Epithelial cell of proximal tubule (primary cell): Measurements from ENCODE around the gene CCSER1. TPM values are rescaled to one million over a fixed set of nuclear protein-coding genes. Genes with fewer than 3 reads are reported as not detected.
A peak's percentile ranks its signal among the peaks of the same experiment; 100 is the strongest.
"Not testable (repeated sequence)": the region's sequence is repeated elsewhere in the genome, so short reads cannot be mapped to it uniquely, and the experiment has no call there.

Source experiments
- DNase-seq: peaks from one replicate; pipeline ENCODE4 v3.0.0-alpha.2; 2011; ENCODE audit warnings: low read depth
- H3K4me3 ChIP-seq: 2 replicates; pipeline ENCODE4 v1.5.1; 2011; ENCODE audit warnings: low read depth, mild to moderate bottlenecking, low read length
- CTCF ChIP-seq: conservative IDR thresholded peaks from 2 replicates; pipeline ENCODE4 v1.5.1; 2012; ENCODE audit warnings: low read depth, mild to moderate bottlenecking, low read length
- total RNA-seq: library from RNA; depleted of rRNA; stranded (reverse); fragments of >200 nt; gene quantifications from 2 replicates; pipeline ENCODE4 v1.2.3, GENCODE V29; 2015

The CCSER1 gene
- total RNA-seq, 1 donor from 2014 or later = not detected

- no peak overlapping the region for H3K4me3 ChIP-seq
- no peak for DNase-seq
- TF ChIP-seq CTCF = no peak
Observed at GRCh38 chr4:91065117-91065516, 937.9 kb downstream of the CCSER1 start.

GRCh38 chr4:91070736-91071135, 943.5 kb downstream of the CCSER1 start:
- H3K4me3 ChIP-seq = no peak overlapping the region
- no peak for DNase-seq
- TF ChIP-seq CTCF = no peak

- TF ChIP-seq CTCF = no peak
- H3K4me3 ChIP-seq = no peak overlapping the region
Observed at GRCh38 chr4:91076147-91076546, 949.0 kb downstream of the CCSER1 start.

GRCh38 chr4:91085961-91086360, 958.8 kb downstream of the CCSER1 start:
- H3K4me3 ChIP-seq = no peak overlapping the region
- no peak for TF ChIP-seq CTCF
- DNase-seq = no peak

More at GRCh38 chr4:91076147-91076546, 949.0 kb downstream of the CCSER1 start:
- no peak for DNase-seq

GRCh38 chr4:91087743-91088142, 960.5 kb downstream of the CCSER1 start:
- no peak for TF ChIP-seq CTCF
- DNase-seq = no peak
- no peak overlapping the region for H3K4me3 ChIP-seq

- peak overlapping the region; percentile 1 for H3K4me3 ChIP-seq
- TF ChIP-seq CTCF = no peak
- no peak for DNase-seq
Observed at GRCh38 chr4:91089178-91089577, 962.0 kb downstream of the CCSER1 start.

- DNase-seq = no peak
Observed at GRCh38 chr4:91092398-91092980, 965.3 kb downstream of the CCSER1 start.

GRCh38 chr4:91094220-91094619, 967.0 kb downstream of the CCSER1 start:
- not testable (repeated sequence) for DNase-seq, H3K4me3 ChIP-seq

More at GRCh38 chr4:91092398-91092980, 965.3 kb downstream of the CCSER1 start:
- TF ChIP-seq CTCF = no peak
- H3K4me3 ChIP-seq = no peak overlapping the region
